IPS-NIHi7 (cell line): ENCODE results near the gene OVOL1.

Source experiments
- DNase-seq: peaks from one replicate; pipeline ENCODE4 v3.0.0; 2012; ENCODE audit warnings: mixed read lengths; ENCODE audit errors: extremely low spot score

OVOL1 gene

DNA sequence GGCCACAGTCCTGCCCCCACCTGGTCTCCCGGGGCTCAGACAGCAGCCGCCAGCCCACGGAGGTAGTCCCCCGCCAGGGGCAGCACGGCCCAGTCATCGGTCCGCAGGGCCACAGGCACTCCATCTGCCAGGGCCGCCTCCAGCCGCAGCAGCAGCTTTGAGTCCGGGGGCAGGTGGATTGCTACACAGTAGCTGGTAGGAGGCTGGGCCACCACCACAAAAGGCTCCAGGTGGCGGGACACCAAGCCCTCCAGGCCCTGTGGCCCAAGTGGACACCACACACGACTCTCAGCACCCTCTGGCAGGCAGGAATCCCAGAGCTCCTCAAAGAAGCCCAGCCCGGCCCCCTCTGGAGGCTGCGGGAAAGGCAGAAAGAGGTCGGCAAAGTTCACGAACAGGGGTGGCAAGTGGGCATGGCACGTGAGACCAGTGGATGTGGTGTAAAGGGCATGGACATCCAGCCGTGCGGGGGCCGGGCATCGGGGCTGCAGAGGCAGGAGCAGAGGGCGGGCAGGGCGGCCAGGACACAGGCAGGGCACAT, 9.0 kb upstream of the OVOL1 start:
- peak; percentile 5 for DNase-seq

DNA sequence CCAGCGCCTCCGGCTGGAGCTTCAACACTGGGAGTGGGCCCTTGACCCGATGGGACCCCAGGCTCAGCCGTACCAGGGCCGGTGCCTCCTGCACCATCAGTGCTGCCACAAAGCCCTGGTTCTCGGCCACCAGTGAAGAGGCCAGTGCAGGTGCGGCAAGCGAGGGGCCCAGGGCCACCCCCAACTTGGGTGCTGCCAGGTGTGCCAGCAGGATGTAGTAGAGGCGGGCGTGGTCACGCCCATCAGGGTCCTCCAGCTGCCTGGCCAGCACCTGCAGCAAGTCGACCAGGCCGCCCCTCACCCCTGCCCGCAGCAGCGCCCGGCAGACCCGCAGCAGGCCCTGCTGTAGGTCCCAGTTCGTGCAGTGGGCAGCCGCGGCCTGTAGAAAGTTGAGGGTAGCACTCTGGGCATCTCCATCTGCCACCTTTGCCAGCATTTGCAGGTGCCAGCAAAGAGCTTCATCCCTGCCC, 8.4 kb upstream of the OVOL1 start:
- no peak for DNase-seq

DNA sequence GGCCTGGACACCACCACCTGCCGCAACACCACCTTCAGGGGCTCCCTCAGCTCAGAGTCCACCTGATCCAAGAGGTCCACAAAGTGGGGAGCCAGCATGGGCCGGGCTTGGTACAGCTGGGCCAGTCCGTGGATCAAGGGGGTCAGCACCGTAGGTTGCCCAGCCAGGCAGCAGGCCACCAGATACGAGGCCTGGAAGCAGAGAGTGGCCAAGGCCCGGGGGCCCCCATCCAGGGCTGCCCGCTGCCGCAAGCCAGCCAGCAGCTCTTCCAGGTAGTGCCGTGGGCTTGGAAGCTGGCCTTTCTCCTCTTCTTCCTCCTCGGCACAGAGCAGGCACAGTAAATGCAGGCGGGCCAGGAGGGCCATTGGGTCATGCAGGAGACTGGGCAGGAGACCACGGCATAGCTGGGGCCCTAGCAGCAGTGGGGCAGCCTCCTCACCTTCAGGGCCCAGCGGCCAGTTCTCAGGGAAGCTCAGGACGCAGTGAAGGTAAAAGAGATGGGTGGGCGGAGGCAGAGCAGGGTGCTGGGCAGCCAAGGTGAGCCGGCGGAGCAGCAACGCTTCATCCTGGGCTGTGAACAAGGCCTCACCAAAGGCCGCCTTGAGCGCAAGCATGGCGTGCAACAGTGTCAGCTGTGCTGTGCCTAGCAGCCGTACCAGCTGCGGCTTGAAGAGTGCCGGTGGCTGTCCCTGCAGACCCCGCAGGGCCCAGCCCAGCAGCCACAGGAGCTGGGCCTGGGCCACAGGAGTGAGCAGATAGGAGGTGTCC, 7.8 kb upstream of the OVOL1 start:
- no peak for DNase-seq

DNA sequence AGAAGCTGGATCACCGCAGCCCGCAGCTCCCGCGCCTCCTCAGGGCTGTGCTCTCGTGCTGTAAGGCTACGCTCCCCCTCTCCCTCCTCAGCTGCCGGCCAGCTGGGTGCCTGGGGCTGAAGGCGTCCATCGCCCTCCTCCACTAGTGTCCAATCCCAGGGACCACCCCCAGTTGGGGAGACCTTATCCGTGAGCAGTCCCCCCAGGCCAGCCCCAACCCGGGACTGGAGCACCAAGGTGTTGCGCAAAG, 7.3 kb upstream of the OVOL1 start:
- no peak for DNase-seq

DNA sequence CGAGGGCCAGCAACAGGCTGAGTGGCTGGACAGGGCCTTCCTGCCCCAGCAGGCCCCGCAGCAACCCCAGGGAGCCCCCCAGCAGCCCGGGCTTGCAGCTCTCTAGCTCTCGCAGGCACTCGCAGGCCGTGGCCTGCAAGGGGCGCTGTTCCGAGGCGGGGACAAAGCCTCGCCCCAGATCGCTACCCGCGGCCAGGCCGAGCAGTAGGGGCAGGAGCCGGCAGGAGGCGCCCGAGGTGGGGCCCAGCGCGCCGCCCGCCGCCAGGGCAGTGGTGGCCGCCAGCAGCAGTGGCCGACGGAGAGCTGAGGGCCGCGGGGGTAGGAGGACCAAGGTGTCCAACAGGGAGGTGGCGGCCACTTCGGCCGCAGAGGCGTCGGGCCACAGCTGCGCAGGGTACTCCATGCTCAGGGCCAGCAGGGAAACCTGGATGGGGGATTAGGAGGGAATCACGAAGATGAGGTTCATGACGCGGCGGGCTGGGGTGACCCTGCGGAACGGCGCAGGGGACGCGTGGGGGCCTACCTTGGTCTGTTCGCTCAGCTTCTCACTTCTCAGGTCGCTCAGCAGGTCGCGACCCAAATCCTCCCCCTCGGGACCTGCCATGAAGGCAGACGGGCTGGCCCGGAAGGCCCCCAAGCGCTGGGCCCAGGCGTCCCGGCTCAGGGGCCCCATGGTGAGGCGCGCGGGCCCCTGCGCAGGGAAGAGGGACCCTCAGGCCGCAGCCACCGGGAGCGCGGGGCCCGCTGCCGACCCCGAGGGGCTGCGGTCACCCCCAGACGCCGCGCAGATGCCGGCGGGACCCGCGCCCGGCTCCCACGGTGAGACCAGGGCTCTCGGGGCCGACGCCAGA, 6.7 kb upstream of the OVOL1 start:
- DNase-seq: peak; percentile 94

DNA sequence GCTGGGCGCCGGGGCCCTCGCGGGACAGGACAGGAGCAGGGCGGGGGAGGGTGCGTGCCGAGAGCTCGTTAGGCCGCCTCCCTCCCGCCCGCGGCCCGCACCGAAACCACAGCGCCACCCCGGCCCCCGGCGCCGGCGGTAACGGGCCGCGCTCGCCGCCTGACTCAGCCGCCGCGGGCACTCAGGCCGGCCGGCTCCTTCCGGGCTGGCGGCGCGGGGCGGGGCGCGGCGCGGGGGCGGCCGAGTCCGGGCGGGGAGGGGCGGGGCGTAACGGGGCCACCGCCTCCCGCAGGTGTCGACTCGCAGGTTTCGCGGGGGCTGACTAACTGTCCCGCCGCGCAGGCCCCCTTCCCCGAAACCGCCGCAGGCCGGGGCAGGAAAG, 6.1 kb upstream of the OVOL1 start, which contains the start of gene AP5B1:
AP5B1 (minus strand) TSS at position 207 of the 382 bp plus-strand sequence. CDS start 385 bp downstream, outside the sequence.
- peak; percentile 78 for DNase-seq

DNA sequence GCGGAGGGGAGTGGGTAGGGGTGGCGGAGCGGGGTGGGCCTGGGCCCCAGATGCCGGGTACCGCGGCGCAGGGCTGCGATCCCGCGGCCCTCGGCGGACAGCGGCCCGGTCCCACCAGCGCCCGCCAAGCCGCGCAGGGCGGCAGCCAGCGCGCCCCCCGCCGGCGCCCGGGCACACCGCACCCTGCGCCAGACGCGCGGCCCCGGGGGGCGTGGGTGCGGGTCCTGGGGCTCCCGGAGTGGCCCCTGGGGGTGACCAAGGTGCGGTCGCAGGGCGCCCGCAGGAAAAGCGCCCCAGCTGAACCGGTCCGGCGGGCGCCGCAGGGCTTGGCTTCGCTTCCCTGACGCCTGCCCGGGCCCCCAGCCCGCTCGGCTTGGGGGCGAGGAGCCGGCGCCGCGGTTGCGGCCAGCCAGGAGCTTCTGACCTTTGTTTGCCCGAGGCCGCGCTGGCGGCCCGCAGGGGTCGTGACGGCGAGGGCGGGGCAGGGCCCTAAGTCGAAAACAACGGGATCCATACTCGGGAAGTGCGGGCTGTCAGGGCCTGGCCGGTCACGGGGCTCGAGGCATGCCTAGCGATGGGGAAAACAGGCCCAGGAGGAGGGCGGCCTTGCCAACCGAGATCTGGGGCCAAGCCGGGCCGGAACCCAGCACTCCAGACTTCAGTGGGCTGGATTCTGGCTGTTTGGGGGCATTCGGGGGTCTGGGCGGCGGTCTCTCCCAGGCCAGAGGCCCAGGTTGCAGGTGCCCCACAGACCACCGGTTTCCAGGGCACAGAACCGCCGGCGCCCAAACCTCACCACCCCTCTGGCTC, 5.5 kb upstream of the OVOL1 start:
- DNase-seq: peak; percentile 70

DNA sequence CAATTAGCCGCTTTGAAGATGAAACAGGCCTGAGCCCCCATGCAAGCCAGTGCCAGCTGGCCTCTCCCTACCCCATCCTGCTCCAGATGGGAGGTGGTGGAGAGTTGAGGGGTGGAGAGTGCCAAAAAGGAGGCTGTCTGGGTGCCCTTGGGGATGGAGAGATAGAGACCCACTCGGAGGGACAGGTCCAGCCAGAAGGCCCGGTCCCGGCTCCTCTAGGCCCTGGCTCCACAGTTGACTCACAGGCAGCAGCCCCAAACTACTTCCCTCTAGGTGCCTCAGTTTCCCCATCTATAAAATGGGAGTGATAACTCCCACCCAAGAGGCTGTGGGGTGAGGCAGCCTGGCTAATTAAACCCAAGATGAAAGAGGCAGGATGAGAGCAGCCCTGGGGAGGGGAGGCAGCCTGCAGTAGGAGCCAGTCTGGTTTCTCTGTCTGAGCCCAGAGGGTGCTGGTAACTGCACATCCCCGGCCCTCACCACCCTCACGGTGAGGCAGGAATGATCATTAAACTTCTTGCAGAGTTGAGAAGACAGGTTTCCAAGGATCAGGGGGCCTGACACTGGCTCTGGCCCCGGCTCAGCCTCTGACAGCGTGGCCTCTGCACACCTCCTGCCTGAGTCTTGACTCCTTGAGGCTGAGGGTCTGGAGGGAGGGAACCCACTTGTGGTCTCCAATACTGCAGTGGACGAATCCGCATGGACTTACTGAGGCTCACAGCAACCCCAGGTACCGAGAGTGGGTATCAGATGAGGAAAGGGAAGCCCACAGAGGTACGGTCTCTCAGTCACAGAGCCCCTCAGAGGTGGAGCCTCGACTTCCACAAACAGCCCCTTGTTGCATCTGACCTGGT, 4.7 kb upstream of the OVOL1 start:
- DNase-seq: no peak

DNA sequence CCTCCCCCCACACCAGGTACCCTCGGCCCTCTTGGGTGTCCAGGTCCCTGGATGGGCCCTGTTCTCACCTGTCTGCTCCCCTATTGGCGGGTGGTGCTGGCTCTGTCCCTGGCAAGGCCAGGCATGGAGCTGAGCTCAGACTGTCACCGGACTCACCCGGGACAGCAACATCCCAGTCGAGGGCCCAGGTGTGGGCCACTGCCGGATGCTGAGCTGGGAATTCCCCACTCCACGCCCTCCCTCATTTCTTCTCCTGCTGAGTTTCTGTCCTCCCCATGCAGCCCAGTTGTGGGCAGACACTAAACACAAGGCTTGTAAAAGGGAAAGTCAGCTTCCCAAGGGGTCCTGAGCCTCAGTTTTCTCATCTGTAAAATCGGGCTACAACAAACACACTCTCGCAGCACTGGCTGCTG, 4.0 kb upstream of the OVOL1 start:
- DNase-seq: no peak

DNA sequence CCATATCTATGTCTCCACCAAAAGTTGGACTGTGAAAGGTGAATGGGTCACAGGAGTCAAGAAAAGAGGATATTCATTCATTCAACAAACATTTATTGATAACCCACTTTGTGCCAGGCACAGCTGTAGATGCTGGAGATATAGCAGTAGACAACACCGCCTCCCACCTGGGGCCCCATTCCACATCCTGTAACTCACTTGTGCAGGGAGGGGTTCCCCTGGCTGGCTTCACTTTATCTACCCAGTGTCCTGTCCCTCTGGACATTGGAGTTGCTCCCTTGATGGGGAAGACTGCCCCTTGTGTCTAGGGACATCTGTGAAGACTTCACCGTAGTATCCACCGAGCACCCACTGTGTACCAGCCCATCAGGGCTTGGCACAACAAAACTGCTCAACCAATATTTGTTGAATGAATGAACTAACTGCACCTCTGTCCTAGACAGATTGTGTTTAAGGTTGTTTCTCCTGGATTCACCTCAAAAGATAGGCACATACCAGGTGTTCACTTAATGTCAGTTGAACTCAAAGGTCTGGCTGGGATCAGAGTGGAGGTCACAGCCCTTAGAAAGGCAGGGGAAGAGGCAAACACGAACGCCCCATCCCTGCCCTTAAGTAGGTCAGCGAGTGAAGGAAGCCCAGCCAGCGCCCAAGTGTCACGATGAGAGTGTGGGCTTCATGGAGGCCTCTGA, 1.4 kb upstream of the OVOL1 start:
- no peak for DNase-seq

DNA sequence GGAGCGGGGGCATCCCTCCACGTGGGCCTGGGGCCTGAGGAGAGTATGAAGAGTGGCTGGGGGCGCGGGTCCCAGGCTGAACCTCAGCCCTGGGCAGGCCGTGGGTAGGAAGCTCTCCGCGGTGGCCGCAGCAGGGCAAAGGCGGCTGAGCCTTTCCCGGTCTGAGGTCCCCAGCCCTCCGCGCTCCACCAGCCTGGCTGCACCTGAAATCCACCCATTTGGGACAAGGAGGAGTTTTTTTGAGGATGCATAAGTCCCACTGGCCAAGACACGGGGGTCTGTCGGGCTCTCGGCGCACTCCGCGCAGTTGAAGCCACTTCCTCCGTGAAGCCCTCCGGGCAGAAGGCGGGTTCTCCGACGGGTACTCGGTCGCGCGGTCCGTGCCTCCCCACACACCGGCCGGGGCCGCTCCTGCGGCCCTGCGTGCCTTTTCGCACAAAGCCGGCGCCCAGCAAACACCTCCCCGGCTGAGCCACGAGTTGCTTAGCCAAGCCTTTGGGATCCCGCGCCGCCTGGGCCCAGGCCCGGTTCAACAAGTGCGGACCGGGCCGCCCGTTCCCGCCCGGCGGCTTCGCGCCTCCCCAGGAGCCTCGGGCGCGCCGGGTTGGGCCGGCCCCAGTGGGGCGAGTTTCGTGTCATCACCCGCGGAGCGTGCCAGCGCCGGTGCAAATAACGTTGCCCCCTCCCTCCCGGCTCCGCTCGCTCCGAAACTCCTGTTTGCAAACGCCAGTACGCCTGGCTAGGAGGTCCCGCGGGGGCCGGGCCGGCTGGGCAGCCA, 666 bp upstream of the OVOL1 start:
- DNase-seq: no peak

DNA sequence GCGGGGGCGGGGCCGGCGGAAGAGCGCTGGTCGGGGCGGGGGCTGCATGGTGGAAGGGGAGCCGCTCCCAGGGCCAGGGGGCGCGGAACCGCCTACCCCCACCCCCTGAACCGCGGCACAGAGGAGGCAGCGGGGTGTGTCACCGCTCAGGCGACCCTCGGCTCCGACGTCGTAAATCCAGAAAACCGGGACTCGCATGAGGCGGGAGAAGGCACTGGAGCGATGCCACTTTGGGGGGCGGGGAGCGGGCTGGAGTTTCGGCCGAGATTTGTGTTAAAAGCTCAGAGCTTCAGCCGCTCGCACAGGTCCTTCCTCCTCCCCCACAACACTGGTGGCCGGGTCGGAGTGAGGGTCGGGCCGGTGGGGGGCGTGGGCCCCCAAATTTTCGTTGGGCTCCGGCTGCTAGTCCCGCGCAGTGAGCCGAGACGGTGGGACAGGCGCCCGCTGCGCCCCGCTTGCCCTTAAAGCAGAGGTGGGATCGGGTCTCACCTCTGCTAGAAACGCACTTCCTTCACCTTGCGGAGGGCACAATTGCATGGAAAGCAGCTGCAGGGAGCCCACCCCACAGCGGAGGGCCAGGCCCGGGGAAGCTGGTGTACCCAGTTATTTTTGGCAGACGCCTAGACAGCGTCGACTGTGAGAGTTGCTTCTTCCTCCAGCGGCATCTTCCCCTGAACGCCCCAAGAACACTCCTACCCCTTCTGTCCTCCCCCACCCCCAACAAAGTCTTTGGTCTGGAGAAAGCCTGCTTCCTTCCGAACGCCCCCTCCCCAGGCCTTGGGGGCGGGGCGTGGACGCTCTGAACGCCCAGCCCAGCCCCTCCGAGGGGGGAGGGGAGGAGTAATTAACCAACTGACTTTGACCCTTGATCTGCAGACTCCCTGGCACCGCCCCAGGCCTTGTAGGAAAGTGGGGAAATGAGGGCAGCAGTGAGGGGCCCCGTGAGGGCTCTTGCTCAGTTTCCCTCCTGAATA, 1.1 kb downstream of the OVOL1 start:
- DNase-seq: peak; percentile 85

DNA sequence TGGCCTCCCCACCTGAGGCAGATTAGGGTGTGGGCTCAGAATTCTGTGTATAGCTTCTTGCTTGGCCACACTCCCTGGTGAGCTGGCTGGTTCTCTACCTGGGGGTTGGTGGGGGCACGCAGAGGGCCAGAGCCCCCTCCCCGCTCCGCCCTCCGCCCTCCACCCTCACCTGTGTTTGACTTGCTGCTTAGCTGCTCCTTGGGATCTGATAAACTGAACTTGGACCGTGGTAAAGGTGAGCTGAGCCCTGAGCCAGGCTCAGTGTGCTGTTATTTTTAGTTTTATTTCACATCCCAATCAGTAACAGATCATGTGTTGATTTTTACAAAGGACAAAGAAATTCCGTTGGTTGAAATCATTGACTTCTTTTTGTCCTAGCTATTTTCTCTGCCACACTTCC, 2.0 kb downstream of the OVOL1 start:
- DNase-seq: no peak

DNA sequence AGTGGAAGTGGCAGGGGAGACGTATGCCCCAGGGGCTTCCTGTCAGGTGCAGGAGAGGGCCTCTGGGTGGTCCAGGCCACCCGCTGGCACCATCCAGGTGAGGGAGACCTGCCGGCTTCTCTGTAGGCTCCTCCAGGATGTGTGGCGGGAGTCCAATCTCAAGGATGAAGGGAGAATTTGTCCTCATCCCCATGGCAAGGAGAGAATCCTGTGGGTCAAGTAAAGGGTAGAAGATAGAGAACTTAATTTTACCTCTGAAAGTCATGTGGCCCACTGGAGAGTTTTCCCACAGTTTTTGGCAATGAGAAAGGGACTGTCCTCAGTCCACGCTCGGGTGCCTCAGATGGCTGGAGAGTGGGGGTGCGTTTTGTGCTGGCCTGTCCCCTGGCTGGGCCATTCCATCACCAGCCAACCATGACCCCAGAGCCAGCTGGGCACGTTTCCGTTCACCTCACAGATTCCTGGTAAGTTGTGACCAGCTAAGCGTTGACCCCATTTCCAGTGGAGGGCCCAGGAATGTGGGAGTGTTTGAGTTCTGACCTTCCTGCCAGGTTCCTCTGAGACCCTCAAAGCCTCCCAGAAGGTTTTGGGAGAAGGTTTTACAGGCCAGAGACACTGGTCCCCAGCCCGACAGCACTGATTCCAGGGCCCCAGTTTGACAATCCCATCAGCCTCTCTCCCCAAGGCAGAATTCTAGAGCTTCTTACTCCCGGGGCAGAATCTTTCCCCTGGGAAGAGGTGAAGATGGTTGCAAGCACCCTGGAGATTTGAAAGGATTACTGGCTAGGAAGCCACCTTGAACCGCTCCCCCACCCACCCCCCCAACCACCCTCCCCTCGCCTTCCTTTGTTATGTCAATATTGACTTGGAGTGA, 2.6 kb downstream of the OVOL1 start:
- DNase-seq: peak; percentile 43

DNA sequence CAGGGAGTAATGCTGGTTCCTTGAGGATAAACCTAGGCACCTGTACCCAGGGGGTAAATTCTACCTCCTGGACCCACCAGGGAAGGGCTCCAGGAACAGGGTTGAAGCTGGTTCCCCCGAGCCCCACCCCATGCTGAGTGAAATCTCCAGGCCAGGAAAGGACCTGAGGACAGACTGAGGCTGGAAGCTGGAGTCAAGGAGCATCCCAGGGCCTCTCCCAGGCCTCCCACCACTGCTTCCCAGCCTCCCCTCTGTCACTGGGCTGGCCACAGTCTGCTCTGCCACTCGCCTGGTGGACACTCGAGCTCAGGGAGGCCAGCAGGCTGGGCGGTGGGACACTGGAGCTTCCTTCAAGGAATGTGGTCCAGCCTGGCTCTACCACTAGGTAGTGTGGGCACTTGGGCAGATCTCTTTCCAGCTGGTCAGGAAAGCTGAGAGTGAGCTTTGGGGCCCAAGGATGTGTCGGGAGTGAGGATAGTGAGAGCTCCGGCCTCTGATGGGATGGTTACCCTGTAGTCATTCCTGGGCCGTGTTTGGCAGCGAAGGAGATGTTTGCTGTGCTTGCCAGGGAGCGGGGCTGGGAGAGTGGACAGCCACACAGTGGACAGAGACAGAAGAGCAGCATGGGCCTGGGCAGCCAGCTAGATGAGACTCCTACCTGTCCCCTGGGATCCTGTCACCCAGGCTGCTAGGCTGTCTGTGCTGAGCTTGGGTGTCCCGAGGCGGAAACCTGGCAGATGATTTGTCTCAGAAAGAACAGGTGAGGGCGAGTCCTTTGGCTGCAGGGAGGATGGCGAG, 3.4 kb downstream of the OVOL1 start:
- DNase-seq: no peak

DNA sequence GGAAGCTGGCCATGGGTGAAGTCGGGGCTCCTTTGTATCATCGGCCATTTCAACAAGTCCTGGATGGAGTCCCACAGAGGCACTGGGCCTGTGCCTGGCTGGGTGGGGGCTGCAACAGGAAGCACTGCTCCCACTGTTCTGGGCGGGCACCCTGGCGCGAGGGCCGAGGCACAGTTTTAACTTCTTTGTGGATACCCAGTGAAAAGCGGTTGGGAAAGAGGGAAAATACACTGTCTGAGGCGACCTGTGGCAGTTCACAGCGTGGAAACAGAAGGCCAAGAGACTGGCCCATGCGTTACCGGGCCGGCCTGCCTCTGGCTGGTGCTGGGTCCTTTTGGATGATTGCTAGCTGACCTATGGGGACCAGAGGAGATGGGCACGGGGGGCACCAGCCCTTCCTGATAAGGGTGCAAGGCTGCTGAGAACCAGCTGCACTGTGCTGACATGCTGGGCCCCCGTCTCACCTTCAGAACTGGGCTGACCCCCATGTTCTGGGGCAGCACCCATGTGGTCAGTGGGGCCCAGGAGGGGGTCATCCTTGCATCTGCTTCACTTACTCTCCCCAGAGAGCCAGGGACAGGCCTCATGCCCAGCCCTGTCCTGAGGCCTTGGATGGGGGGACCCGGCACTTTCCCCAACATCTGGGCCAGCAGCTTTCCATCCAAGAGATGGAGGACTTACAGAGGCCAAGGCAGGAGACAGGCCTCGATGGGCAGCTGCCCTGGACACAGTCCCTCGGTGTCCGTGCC, 4.2 kb downstream of the OVOL1 start:
- DNase-seq: no peak
